Ureter (tissue), 1 donor: Measurements from ENCODE around the gene FARSB. TPM values are rescaled to one million over a fixed set of nuclear protein-coding genes. Genes with fewer than 3 reads are reported as not detected.
A peak's percentile ranks its signal among the peaks of the same experiment; 100 is the strongest.
"Not testable (repeated sequence)": the region's sequence is repeated elsewhere in the genome, so short reads cannot be mapped to it uniquely, and the experiment has no call there.

Source experiments
- DNase-seq: peaks from one replicate; pipeline ENCODE4 v3.0.0-alpha.2; 2020; ENCODE audit warnings: low spot score
- total RNA-seq: library from RNA; stranded (reverse); gene quantifications from one replicate; pipeline ENCODE4 v1.2.4, GENCODE V29; 2023
- donor health status: DM: yes; HTN: yes; CAD: no.

The FARSB gene
- total RNA-seq, 1 donor from 2014 or later = 34.2 TPM

DNA sequence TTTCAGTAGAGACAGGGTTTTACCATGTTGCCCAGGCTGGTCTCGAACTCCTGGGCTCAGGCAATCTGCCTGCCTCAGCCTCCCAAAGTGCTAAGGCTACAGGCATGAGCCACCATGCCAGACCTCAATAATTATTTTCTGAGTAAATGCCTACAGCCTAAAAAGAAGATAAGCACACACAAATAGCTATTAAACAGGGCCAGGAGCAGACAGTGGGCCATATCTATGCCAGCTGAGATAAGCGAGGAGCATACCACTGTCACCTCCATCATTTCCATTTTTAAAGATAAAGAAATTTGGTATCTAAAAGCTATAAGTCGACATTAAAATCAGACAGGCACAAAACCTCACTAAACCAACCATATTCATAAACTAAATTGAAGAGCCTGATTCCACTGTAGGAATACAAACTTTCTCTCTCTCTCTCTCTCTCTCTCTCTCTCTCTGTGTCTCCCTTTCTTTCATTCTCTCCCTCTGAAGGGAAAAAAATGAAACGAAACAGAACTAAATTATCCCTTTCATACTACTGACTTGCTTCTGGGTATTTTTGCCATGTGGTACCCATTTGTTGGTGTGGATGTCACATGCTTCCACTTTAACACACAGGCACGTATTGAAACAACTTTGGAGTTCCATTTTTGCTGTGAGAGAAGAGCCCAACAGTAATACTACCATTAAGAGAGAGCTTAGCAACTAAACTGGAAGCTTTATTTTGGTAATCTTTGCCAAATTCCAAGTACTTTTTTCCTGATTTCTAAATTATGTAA is 51.0 kb downstream of the FARSB start:
- no peak for DNase-seq

DNA sequence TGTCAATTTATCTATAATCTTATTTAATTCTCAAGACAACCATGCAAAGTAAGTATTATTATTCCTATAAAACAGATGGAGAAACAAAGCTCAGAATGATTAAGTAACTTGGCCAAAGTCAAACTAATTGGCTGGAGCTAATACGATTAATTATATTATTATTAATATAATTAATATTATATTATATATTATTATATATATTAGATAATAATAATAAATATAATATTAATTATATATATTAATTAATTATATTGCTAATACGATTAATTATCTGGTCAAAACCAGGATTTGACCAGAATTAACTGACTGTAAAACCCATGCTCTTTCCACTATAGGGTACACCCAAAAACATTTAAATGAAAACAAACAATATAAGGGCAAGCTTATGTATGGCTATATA is 52.4 kb downstream of the FARSB start:
- no peak for DNase-seq

DNA sequence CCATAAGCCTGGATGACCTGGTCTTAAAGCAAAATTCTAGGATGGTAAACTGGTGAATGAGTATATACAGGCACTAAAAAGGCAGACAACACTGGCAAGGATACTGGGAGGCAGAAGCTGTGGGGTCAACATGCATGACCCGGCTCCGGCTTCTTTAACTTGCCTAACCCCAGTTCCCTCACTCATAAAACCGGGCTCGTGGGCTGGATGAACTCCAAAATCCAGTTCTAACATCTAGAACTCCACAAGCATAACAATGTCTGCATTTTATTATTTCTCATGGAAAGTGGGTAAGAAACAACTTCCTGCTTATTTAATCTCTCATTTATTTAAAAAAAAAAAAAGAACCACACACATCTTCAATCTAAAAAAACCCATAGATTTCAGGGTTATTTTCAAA is 57.3 kb downstream of the FARSB start:
- DNase-seq = no peak

GRCh38 chr2:222595581-222595980 is 60.3 kb downstream of the FARSB start:
- DNase-seq = no peak

GRCh38 chr2:222594679-222595078 is 61.2 kb downstream of the FARSB start:
- no peak for DNase-seq

DNA sequence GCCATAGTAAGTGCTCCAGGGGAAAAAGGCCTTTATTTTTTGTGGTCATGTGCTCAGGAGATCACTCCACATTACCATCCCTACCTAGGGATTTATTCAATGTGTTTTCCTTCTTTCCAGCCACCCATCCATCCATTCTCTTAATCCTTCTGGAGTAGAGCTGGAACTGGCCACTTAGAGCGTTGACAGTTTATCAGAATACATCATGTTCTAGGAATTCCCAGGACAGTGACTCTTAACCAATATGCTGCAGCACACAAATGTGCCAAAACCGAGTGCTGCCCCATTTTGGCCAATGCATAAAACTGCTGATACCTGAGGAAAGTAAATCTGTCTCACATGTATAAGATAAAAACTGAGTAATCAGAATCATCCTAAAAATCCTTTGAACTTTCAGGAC is 63.7 kb downstream of the FARSB start:
- DNase-seq = no peak

- no peak for DNase-seq
Measured at GRCh38 chr2:222591661-222592060, 64.2 kb downstream of the FARSB start.

GRCh38 chr2:222584589-222584988 is 71.3 kb downstream of the FARSB start:
- not testable (repeated sequence) for DNase-seq

GRCh38 chr2:222582928-222583327 is 73.0 kb downstream of the FARSB start:
- no peak for DNase-seq

DNA sequence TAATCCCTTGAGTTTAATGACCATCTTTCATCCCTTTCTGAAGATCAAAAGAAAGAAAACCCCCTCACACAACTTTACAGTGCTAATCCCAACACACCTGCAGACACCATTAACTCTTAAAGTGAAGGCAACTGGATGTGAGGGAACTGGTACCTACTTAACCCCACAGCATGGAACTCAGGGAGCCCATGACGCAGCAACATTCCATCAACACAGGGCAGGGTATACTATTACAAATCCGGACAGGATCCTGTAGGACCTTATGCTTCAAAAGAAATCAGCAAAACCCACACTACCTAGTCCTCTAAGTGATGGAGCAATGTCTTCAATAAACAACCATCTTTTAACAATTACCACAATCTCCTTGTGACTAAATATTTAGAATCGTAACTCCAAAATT is 78.6 kb downstream of the FARSB start:
- DNase-seq = no peak

DNA sequence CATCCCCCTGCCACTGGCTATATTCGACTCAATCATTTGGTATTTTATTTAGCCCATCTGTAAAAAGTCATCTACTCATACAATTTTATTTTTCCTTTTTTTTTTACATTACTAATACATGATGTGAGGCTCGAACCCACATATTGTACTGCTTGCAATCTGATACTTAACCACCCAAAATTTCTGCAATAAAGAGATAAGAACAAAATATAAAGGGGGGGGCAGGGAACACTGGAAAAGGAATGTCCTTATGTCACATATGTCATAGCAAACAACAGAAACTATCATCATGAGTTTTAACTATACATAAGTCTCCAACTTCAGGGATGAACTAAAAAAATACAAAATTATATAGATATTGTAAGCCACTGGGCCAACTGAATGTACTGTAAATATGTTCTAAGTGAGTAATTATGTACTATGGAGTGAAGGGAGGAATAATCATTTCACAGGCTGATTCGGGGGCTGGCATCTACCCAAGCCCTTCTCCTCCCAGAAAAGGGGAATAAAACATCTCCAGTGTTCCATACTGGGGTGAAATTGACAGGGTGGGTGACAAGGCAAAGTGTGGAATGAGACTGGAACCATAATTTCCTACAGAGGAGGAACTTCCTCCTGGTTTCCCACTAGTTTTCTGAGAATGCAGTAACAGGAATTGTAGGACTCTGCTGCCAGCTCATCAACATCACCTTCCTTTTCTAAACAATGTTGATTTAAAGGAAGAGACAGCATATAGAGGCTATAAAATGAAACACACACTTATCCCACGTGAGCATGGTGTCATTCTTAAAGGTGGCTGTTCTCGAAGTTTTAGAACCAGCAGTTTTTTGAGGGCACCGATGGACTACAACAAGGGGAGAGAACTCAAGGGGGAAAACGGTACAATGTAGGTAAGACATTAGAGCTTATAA is 79.5 kb downstream of the FARSB start:
- no peak for DNase-seq

DNA sequence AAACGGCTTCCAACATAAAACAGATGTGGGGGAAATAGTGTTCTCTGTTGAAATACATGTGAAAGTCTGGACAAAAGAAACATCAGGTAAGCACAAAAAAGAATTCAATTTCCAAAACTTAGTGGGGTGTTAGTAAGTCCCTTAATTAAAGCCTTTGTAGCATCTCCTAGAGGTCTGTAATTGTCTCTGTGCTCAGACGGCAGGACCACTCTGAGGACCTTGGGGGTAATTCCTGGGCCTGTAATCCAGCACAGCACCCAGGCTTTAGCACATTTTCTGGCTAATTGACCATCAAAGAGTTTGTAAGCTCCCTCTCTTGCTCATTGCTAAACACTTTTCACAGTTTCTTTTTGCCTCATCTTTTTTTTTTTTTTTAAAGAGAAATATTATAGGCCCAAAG is 80.3 kb downstream of the FARSB start:
- DNase-seq = no peak

DNA sequence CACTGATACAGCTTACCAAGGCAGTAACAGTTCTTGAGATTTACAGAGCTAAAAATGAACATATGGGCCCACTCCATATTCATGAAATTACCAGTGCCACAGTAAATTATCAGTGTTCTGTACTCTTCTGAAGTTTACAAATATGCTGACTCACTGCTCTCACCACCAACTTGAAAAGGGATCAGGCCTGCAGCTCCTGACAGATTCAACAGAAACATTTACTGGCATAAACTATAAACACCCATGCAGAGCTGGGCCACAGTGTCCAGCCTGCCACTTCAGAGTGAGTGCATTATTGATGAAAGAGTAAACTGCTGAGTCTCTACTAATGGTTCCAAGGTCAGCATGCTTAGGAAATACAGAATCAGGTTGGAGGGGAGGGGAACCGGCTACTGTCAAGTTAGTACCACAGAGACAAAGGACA is 83.1 kb downstream of the FARSB start:
- no peak for DNase-seq

GRCh38 chr2:222572264-222572721 is 83.6 kb downstream of the FARSB start:
- no peak for DNase-seq

GRCh38 chr2:222569826-222570225 is 86.1 kb downstream of the FARSB start:
- DNase-seq = no peak

DNA sequence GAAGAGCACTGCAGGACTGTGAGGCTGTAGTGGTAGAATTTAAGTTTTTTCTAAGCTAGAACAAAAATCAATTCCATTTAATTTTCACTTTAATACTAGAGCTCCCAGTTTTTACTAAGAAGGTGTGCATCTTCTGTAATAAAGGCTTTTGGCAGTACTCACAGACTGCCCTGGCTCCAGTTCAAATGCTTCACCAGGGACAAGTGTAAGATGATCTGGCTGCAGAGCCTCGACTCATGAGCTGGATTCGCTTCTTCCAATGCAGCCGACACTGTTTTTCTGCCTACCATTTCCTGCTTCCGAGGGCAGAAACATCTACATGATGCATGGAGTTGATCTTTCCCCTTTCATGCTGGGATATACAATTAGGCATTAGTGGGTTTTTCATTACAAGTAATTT is 87.0 kb downstream of the FARSB start:
- DNase-seq = no peak

- DNase-seq = no peak
Measured at GRCh38 chr2:222566229-222566628, 89.7 kb downstream of the FARSB start.

- DNase-seq = no peak
Measured at GRCh38 chr2:222563936-222564335, 92.0 kb downstream of the FARSB start.

DNA sequence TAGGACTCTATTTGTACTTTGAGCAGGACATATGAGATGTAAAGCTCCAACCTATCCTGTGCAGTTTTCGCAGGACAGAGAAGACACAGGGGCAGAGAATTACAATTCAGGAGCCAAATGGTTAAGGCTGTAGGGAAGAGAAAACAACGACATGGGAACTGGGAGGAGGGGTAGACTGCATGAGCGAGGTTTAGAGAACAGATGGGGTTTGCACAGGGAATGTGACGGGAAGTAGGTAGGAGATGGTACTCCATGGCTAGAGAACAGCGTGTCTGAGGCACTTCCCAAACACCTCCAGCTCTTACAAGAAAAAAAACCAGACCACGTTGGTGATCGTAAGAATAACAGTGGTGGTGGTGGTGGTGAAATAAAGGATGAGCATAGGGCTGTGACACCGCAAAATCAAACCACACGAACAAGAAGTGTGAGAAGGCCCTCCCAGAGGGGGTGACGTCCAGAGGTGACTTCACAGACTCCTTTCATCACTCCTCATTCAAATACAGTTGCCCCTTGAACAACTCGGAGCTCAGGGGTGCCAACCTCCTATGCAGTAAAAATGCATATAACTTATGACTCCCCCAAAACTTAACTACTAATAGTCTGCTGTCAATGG is 92.7 kb downstream of the FARSB start:
- DNase-seq = no peak

GRCh38 chr2:222561817-222562645 is 93.9 kb downstream of the FARSB start:
- peak; percentile 54 for DNase-seq

DNA sequence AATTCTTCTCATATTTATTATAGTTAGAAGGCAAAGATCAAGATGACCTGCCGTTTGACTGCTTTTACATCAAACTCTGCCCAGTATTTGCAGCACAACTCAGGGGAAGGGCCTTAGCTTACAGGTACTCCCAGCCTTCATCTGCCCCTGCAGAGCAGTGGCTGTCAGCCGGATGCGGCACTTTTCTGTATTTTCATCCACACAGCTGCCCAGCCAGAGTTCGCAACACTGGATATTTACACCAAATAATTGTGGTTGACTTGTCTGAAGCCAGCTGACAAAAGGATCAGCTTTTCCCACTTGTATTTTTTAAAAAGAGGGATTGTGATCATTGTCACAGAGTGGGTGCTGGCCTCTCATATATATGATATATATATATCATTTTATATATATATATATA is 94.7 kb downstream of the FARSB start:
- DNase-seq = no peak

GRCh38 chr2:222554517-222554916 is 101.4 kb downstream of the FARSB start:
- DNase-seq = no peak
